GM18873 (cell line): Measurements from ENCODE around the gene MECR.

Experiments
- ATAC-seq: cut with Tn5 transposase; IDR thresholded peaks from one replicate; pipeline ENCODE4 v1.9.1; 2021; ENCODE audit warnings: mild to moderate bottlenecking, moderate library complexity, moderate number of reproducible peaks; ENCODE audit not compliant: unreplicated experiment, low FRiP score

MECR gene

DNA sequence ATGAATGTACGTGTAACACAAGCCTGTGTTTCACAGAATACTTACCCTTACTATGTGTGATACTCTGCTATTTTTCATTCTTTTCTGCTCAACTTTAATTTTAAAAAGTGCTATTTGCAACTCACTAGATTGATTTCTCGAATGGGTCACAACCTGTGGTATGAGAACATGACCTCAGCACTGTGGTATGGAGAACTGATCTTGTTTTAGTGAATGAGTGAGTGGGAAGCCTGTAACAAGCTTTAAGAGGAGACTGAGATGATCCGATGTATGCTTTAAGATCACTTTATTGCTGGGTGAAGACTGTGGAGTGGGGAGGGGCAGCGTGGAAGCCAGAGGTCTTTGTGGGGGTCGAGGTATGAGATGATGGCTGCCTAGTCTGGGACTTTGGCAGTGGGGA lies 21.6 kb downstream of the MECR start:
- ATAC-seq = no peak

DNA sequence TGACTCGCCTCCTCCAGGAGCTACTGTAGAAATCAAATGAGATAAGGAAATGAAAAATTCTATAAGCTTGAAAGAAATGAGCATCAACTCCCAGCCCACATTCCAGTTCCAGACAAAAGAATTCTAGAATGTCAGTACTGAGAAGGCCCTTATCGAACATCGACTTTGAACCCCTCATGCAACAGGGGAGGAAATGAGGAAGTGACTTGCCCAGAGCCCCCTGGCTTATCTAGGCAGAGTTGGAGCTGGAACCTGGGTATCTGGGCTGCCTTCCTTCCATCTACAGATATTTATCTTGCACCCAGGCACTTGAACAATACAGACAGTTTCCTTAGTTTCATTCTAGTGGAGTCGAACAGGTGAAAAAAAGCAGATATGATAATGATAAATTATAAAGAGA lies 22.3 kb downstream of the MECR start:
- no peak for ATAC-seq

- no peak for ATAC-seq
Measured at GRCh38 chr1:29202584-29203340, 28.0 kb downstream of the MECR start.

DNA sequence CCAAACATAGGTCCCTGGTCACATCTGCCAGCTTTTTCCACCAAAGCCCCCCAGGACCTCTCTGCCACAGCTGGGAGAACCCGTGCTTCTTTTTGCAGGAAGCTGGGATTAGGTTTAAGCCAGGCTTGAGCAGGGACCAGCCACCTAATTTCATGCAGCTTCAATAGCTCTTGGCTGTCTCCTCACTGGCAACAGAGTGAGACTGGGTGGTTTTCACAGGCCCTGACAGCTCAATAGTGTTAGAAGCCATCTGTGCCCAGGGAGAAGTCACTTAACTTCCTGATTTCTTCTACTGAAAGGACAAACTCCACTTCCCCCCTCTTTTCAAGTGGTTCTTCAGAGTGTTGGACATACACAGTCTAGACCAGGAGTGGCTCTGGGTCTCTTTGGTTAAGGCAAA lies 28.7 kb downstream of the MECR start:
- no peak for ATAC-seq

DNA sequence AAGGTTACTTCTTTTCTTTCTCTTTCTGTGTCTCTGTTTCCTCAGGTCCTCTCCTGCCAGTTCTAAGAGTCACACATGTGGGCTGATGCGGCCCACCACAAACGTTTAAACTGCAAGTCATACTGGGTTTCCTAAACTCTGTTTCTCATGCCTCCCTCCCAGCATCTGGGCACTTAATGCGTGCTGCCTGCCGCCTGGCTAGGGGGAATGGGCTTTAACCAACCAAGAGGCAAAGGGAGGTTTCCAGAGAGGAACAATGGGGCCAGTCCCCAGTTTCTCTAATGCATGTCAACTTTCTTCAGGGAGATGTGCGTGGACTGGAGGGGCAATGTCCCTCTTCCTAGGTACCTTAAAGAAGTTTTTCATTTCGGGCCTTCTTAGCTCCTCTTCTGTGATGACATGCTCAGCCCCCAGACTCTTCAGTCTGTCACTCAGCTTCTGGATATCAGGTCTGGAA lies 29.1 kb downstream of the MECR start:
- ATAC-seq = no peak

DNA sequence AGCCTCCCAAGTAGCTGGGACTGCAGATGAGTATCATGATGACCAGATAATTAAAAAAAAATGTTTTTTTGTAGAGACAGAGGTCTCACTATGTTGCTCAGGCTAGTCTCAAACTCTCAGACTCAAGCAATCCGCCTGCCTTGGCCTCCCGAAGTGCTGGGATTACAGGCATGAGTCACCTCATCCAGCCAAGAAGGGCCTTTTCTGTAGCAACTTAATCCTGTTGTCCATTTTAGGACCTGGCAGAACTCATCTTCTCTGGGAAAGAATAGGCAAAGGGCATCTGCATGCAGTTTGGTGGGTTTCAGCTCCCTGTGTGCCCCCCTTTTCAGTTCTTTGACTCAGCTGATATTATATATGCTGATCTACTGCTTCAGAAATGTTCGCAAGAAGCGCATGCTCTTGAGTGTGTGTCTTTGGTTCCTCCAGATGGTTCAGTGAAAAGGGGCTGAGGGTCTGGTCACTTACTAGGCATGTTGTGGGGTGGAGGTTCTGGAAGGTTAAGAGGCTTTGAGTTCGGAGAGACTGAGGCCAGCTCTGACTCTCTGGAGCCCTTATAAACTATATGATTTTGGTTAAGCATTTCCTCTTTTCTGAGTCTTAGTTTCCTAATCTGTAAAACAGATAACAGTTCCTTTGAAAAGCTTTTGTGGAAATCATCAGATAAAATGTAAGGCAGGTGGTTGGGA lies 29.7 kb downstream of the MECR start:
- no peak for ATAC-seq

DNA sequence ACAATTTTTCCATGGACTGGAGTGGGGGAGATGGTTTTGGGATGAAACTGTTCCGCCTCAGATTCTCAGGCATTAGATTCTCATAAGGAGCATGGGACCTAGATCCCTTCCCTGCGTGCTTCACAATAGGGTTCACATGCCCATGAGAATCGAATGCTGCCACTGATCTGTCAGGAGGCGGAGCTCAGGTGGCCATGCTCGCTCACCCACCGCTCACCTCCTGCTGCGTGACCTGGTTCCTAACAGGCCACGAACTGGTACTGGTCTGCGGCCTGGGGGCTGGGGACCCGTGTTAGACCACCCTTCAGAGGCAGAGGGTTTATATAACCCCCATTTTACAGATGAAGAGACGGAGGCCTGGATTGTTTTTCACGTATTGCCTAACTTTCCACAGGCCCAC lies 32.7 kb downstream of the MECR start:
- ATAC-seq = no peak

DNA sequence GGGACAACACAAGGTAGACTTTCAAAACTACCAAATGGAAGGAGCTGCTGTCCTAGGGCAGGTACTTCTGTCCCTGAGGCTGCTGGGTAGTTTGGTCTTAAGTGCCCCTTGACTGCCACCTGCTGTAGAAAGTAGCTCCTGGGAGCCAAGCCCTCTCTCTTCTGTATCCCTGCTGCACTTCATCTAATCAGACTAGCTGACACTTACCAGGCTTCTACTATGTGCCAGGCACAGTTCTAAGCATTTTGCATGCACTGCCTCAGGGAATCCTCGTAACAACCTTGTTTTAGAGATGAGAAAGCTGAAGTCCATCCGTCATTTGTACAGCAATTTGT lies 33.2 kb downstream of the MECR start:
- no peak for ATAC-seq

DNA sequence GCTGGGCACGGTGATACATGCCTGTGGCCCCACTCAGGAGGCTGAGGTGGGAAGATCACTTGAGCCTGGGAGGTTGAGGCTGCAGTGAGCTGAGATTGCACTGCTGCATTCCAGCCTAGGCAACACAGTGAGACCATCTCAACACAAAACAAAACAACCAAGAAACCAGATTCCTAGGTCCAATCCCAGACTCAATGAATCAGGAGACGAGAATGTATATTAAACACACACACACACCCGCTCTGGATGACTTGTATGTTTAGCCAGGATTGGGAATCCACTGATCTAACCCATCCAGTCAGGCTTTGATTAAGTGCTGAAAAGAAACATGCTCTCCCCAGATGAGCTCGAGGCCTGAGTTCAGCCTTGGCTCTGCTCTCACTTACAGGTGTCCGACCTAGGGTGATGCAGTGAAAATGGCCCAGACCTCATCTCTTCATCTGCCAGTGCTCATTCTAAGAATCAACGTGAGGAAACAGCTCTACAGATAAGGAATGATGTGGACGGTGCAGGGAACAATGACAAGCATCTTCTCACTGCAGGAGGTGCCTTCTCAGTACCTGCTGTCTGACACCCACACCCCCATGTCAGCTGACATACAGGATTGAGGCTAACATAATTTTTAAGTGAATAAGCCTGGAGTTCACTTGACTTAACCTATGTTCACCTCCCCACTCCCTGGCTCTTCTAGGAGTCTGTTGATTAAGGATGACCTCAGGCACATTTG lies 33.7 kb downstream of the MECR start:
- ATAC-seq = no peak

- ATAC-seq = no peak
Measured at GRCh38 chr1:29195881-29196291, 34.8 kb downstream of the MECR start.

- no peak for ATAC-seq
Measured at GRCh38 chr1:29193879-29194455, 36.8 kb downstream of the MECR start.

DNA sequence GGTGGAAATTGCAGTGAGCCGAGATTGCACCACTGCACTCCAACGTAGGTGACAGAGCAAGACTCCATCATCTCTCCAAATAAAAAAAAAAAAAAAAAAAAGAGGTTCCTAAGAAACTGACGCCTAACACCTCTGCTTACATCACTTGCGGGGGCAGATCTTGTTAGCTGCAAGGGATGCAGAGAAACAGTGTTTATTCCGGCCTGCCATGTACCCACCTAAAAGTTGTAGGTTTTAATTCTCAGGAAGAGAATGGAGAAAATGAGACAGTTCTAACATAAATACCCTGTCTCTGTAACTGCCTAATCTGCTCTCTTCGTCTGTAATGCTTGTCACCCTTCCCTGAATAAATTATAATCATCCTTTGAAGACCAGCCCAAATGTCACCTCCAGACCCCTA lies 40.0 kb downstream of the MECR start:
- no peak for ATAC-seq

GRCh38 chr1:29186707-29187106 lies 44.0 kb downstream of the MECR start:
- ATAC-seq = no peak

GRCh38 chr1:29186252-29186651 lies 44.5 kb downstream of the MECR start:
- no peak for ATAC-seq

DNA sequence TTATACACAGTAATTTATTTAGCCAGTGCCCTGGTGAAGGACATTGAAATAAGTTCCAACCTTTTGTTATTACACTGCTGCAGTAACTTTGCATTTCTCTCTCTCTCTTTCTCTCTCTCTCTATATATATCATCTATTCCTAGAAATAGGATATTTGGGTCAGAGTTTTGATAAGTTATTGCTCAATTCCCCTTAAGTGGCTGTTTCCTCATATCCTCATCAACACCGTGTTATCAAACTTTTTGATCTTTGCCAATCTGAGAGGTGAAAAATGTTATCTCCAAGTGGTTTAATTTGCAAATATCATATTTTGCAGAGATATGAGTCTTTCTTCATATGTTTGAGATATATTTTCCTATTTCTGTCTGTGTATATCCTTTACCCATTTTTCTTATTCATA lies 47.4 kb downstream of the MECR start:
- no peak for ATAC-seq

- ATAC-seq = peak; percentile 80
Measured at GRCh38 chr1:29181413-29182225, 49.1 kb downstream of the MECR start, which contains the start of gene SRSF4. SRSF4 (minus strand) TSS chr1:29181900; CDS start chr1:29181752, 148 bp downstream.

DNA sequence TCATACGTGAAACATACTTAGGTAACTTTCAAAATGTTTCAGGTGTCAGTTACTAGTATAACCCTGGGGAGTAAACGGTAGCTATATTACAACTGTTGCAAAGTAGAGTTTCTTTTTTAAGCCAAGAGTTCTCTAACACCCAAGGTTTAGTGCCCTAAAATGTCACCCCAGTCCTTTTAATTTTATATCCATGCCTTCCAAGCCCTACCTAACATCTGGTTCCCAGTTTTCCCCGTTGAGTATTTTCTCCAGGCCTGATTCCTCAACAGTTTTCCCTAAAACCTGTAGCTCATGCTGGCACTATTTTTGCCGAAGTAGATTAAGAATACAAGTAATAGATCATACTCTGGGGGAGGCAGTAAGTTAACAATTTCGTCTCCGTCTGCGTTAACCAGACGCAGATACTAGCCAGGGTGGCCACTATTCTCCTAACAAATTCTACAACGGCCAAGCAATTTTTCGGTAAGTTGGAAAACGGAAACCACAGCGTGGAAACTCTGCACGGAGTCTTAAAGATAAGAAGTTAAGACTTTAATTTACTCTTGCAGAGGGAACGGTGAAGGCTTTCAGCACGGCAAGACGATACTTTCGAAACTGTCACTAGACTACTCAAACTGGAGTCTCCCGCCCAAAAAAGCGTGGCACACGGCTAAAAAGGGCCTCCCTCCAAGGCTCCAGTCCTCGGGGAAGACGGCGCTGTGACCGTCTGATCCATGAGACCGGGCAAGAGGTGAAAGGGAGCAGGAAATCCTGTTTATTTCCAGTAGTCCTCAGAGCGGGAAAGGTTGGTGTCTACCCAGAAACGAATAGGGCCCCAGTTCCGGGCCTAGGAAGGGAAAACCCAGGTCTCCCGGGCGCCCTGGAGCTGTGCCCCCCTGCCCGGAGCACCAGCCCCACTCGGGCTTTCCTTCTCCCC lies 50.0 kb downstream of the MECR start:
- no peak for ATAC-seq

DNA sequence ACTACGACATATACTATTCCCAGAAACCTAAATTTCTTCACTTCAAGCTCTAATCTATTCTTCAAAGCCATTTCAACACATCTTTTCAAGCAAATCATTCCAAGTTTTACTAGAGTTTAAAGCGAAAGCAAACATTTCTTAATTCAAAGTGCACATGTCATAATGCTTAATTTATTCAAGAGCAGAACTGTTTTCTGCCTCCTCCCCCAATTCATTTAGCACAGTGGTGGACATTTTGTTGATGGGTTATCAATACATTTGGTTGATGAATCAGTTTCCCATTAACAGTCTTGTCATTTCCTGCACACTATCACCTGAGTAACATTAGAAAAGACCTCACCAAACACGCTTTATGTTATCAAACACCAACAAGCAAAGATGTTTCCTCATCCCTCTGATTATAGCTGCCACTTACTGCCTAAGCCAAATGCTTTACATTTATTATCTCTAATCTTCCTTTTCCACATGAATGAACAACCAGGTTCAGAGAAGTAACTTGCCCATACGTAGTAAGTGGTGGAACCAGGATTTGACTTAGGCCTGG lies 51.0 kb downstream of the MECR start:
- no peak for ATAC-seq
